Stimulated activated CD8-positive, alpha-beta memory T cell treated with anti-CD3 and anti-CD28 coated beads, Interleukin-2, amount 100 ng/mL, for 1 hour (primary cell): ENCODE measurements around the gene KIAA0232.
"Not testable (repeated sequence)": the region's sequence is repeated elsewhere in the genome, so short reads cannot be mapped to it uniquely, and the experiment has no call there.

ENCODE experiments used
- DNase-seq, 2 donors: peaks; one replicate each; pipeline ENCODE4 v3.0.0-alpha.2; 2020; ENCODE audit warnings: low read depth in 2 of 2

KIAA0232 gene

GRCh38 chr4:6776920-6777635 lies 5.4 kb upstream of the KIAA0232 start:
- no peak for DNase-seq

GRCh38 chr4:6777636-6778281 lies 4.8 kb upstream of the KIAA0232 start:
- DNase-seq = no peak

GRCh38 chr4:6778435-6778834 lies 4.1 kb upstream of the KIAA0232 start:
- no peak for DNase-seq

GRCh38 chr4:6779667-6780565 lies 2.6 kb upstream of the KIAA0232 start:
- no peak for DNase-seq

- no peak for DNase-seq
These were observed 1.4 kb upstream of the KIAA0232 start for GRCh38 chr4:6781113-6781512.

GRCh38 chr4:6781561-6781960 lies 966 bp upstream of the KIAA0232 start:
- DNase-seq = no peak

GRCh38 chr4:6782846-6783110 lies 251 bp downstream of the KIAA0232 start:
- DNase-seq = no peak

GRCh38 chr4:6783111-6783981 lies 819 bp downstream of the KIAA0232 start:
- DNase-seq = peak; percentile 74 to 80

GRCh38 chr4:6785572-6785925 lies 3.0 kb downstream of the KIAA0232 start:
- DNase-seq = no peak

- DNase-seq = no peak
These were observed 5.6 kb downstream of the KIAA0232 start for GRCh38 chr4:6788123-6788522.

GRCh38 chr4:6791245-6791644 lies 8.7 kb downstream of the KIAA0232 start:
- DNase-seq = not testable (repeated sequence)

- DNase-seq = not testable (repeated sequence)
These were observed 9.3 kb downstream of the KIAA0232 start for GRCh38 chr4:6791796-6792195.

GRCh38 chr4:6794189-6794588 lies 11.7 kb downstream of the KIAA0232 start:
- DNase-seq = no peak

GRCh38 chr4:6795821-6796220 lies 13.3 kb downstream of the KIAA0232 start:
- no peak for DNase-seq

GRCh38 chr4:6797368-6797767 lies 14.8 kb downstream of the KIAA0232 start:
- DNase-seq = not testable (repeated sequence)

- DNase-seq = no peak
These were observed 16.6 kb downstream of the KIAA0232 start for GRCh38 chr4:6799091-6799490.

GRCh38 chr4:6802025-6802424 lies 19.5 kb downstream of the KIAA0232 start:
- no peak for DNase-seq

GRCh38 chr4:6802626-6803025 lies 20.1 kb downstream of the KIAA0232 start:
- DNase-seq = no peak

- DNase-seq = no peak
These were observed 20.7 kb downstream of the KIAA0232 start for GRCh38 chr4:6803246-6803645.

GRCh38 chr4:6804082-6804752 lies 21.7 kb downstream of the KIAA0232 start:
- DNase-seq = no peak

- DNase-seq = no peak
These were observed 24.5 kb downstream of the KIAA0232 start for GRCh38 chr4:6806924-6807626.
